Measurements from ENCODE around the gene RNF223.
A peak's percentile ranks its signal among the peaks of the same experiment; 100 is the strongest.
"Not testable (repeated sequence)": the region's sequence is repeated elsewhere in the genome, so short reads cannot be mapped to it uniquely, and the experiment has no call there.

RNF223 gene

DNA sequence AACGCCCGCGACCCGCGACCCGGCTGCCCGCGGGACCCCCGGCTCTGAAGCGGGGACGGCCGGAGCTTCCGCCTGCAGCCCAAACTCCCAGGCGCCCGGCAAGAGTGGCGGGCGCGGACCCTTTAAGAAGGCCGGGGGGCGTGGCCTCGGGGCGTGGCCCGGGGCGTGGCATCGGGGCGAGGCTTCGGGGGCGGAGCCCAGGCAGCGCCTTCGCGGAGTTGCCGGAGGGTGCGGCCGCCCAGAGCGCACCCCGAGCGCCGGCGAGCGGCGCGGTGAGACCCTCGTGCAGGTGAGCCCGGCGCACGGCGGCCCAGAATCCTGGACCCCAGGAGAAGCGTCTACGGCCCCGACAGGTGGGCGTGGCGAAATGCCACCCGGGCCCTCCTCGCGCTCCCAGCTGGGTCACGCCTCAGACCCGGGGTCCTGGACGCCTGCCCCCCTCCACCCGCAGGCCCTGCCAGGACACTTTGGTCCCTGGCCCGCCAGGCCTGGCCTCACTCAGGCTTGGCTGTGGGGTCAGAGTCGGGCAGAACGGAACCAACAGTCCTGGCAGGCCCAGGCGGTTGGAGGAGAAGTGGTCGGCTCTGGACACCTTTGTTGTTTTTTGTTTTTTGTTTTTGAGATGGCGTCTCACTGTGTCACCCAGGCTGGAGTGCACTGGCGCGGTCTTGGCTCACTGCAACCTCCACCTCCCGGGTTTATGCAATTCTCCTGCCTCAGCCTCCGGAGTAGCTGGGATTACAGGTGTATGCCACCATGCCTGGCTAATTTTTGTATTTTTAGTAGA is 14.4 kb downstream of the RNF223 start:
- peak; percentile 96 for DNase-seq
- peak; percentile 58 for ATAC-seq

DNA sequence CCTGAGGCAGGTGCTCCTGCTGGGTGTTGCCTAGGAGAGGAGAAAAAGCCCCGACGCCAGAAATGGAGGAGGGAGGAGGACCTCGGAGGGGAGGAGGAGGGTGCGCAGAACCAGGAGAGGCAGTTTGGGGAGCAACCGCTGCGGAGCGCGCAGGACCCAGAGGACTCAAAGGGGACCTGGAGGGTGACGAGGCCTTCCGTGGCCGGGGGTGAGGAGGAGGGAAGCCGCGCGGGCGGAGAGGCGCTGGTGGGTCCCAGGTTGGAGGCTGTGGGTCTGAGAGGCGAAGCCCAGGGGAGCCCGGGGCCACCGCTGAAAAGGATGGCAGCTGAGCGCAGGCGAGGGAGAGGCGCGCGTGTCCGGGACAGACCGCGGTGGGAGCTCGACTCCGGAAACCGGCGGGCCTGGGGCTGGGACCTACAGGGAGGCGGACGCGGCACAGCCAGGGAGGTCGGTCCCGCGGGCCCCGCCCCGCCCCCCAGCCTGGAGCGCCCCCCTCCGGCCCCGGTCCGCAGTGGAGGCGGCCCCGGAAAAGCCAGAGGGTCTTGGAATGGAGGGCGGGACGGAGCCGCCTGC is 15.1 kb downstream of the RNF223 start:
- ATAC-seq (peak; percentile 12), DNase-seq (peak; percentile 65)

GRCh38 chr1:1058088-1058905 is 15.8 kb downstream of the RNF223 start:
- ATAC-seq (no peak), DNase-seq (no peak)

- DNase-seq, ATAC-seq: not testable (repeated sequence)
Observed at GRCh38 chr1:1057769-1058087, 16.4 kb downstream of the RNF223 start.

GRCh38 chr1:1055841-1056736 is 18.0 kb downstream of the RNF223 start:
- DNase-seq: no peak
- ATAC-seq: no peak

DNA sequence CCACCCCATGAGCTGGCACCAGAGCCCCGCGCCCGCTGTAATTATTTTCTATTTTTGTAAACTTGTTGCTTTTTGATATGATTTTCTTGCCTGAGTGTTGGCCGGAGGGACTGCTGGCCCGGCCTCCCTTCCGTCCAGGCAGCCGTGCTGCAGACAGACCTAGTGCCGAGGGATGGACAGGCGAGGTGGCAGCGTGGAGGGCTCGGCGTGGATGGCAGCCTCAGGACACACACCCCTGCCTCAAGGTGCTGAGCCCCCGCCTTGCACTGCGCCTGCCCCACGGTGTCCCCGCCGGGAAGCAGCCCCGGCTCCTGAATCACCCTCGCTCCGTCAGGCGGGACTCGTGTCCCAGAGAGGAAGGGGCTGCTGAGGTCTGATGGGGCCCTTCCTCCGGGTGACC is 19.1 kb downstream of the RNF223 start:
- DNase-seq (no peak), ATAC-seq (no peak)

DNA sequence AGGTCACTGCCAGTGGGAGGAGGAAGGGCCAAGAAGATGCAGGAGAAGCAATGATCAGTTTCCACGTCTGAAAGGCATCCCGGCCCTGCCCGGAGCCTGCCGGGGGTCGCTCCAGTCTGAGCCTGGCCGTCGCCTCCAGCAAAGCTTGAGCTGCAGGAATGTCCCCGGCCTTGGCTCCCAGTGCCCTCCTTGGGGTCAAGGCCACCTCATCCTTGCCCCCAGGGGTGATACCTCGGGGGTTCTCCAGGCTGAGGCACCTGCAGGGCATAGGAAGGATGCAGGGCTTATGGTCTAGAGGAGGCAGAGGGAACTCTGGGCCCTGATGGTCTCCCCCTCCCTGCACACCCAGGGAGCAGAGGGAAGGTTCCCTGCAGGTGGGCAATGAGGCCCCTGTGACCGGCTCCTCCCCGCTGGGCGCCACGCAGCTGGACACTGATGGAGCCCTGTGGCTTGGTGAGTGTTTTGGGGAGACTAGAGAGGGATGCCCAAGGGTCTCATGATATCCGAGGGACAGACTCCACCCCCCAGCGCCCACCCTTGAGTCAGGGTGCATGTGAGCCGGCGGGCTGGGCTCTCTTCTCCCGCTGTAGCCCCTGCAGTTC is 19.9 kb downstream of the RNF223 start:
- ATAC-seq: no peak
- DNase-seq: no peak

DNA sequence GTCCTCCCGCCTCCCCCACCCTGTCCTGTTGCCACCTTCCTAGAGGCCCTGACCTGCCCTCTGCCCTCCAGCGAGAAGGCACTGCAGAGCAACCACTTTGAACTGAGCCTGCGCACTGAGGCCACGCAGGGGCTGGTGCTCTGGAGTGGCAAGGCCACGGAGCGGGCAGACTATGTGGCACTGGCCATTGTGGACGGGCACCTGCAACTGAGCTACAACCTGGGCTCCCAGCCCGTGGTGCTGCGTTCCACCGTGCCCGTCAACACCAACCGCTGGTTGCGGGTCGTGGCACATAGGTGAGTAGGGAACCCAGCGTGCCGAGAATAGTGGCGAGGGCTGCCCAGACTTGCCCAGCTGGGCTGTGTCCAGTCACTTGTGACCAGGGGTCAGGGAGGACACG is 20.4 kb downstream of the RNF223 start:
- ATAC-seq (no peak), DNase-seq (no peak)

DNA sequence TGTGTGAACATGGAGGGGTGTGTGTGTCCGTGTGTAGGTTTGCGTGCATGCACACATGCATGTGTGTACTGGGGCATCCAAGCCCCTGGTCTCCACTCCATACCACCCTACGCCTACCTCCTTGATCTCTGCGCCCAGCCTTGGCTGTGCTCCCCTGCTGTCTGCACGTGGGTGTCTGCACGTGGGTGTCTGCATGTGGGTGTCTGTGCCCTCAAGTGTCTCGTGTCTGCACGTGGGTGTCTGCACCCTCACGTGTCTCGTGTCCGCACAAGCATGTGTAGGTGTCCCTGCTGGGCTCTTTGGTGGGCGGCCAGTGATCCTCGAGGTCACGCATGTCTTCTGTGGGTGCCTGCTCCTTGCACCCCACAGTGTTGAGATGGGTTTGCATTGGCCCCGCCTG is 21.1 kb downstream of the RNF223 start:
- DNase-seq: no peak
- ATAC-seq: no peak

GRCh38 chr1:1052003-1052840 is 21.9 kb downstream of the RNF223 start:
- ATAC-seq (no peak), DNase-seq (no peak)

GRCh38 chr1:1051127-1051810 is 22.8 kb downstream of the RNF223 start:
- no peak for ATAC-seq
- DNase-seq: no peak

- DNase-seq: no peak
- ATAC-seq: no peak
Observed at GRCh38 chr1:1050577-1051052, 23.5 kb downstream of the RNF223 start.

DNA sequence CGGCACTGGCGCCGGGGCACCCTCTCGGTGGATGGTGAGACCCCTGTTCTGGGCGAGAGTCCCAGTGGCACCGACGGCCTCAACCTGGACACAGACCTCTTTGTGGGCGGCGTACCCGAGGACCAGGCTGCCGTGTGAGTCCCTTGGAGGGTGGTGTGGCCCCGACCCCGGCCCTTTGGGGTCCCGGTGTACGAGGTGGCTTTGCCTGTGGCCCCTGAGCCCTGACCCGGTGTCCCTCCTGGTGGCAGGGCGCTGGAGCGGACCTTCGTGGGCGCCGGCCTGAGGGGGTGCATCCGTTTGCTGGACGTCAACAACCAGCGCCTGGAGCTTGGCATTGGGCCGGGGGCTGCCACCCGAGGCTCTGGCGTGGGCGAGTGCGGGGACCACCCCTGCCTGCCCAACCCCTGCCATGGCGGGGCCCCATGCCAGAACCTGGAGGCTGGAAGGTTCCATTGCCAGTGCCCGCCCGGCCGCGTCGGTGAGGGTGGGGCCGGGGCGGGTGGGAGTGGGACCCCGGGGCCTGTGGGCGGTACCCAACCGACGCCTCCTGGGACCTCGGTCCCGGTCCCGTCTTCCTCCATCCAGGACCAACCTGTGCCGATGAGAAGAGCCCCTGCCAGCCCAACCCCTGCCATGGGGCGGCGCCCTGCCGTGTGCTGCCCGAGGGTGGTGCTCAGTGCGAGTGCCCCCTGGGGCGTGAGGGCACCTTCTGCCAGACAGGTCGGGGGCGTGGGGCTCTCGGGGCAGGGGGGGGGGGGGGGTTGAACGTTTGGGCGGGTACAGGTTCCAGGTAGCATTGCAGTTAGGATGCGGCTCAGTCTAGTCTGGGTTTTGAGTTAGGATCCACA is 24.6 kb downstream of the RNF223 start:
- DNase-seq: no peak
- ATAC-seq: no peak

- no peak for ATAC-seq
Observed at GRCh38 chr1:1048765-1049164, 25.3 kb downstream of the RNF223 start.

DNA sequence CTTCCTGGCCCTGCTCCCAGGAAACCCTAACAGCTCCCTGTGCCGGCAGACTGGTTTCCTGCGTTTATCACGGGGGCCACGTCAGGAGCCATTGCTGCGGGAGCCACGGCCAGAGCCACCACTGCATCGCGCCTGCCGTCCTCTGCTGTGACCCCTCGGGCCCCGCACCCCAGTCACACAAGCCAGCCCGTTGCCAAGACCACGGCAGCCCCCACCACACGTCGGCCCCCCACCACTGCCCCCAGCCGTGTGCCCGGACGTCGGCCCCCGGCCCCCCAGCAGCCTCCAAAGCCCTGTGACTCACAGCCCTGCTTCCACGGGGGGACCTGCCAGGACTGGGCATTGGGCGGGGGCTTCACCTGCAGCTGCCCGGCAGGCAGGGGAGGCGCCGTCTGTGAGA is 26.1 kb downstream of the RNF223 start:
- ATAC-seq: no peak

More at GRCh38 chr1:1048765-1049164, 25.3 kb downstream of the RNF223 start:
- no peak for DNase-seq

DNA sequence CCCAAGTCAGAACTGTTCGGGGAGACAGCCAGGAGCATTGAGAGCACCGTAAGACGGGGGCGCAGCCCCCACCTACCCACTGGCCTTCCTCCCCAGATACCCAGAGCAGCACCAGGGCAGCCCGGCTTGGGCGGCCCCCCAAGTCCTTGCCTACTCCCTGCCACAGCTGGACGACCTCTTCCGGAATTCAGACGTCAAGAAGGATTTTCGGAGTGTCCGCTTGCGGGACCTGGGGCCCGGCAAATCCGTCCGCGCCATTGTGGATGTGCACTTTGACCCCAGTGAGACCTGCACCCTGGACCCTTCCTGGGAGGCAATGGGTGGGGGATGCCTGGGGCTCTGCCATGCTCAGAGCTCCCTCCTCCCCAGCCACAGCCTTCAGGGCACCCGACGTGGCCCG is 26.7 kb downstream of the RNF223 start:
- DNase-seq: no peak
- ATAC-seq: no peak

More for the DNA sequence above, 26.1 kb downstream of the RNF223 start:
- DNase-seq: no peak

GRCh38 chr1:1046767-1047166 is 27.3 kb downstream of the RNF223 start:
- no peak for DNase-seq
- no peak for ATAC-seq

DNA sequence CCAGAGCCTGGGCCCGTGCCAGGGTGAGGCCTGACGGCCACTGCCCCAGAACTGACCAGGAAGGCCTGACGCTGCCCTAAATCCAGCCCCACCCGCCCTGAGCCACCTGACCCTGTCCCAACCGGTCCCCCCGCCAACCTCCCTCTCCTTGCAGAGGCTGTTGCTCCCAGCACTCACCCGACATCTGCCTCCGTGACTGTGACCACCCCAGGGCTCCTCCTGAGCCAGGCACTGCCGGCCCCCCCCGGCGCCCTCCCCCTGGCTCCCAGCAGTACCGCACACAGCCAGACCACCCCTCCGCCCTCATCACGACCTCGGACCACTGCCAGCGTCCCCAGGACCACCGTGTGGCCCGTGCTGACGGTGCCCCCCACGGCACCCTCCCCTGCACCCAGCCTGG is 27.9 kb downstream of the RNF223 start:
- DNase-seq (no peak), ATAC-seq (no peak)

DNA sequence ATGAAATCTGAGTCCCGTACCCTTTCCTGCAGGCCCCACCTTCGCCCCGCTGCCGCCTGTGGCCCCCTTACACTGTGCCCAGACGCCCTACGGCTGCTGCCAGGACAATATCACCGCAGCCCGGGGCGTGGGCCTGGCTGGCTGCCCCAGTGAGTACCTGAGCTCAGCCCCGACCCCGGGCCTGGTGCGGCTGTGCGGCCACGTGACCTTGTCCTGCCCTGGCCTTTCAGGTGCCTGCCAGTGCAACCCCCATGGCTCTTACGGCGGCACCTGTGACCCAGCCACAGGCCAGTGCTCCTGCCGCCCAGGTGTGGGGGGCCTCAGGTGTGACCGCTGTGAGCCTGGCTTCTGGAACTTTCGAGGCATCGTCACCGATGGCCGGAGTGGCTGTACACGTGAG is 29.0 kb downstream of the RNF223 start:
- DNase-seq: no peak
- no peak for ATAC-seq
